ENCODE data around the gene EFHC1. TPM values are rescaled to one million over a fixed set of nuclear protein-coding genes. Genes with fewer than 3 reads are reported as not detected.

Gene EFHC1
- total RNA-seq, 1 experiment from 2014 or later: 13.2 TPM

- H3K9me3 ChIP-seq (ENCODE audit: control insufficient read depth, low read depth, low read length): no peaks in the 10 kb centered on the region
- H2AK5ac ChIP-seq (ENCODE audit: insufficient read length, low read length): no peak overlapping the region
- H3K4me3 Mint-ChIP-seq: no peak overlapping the region
- peaks cover 7% of the 10 kb centered on the region; the same call in 1 of the 2 replicates for H3K79me2 ChIP-seq (ENCODE audit: insufficient read depth, low read length)
- no peaks in the 10 kb centered on the region for H3K23me2 ChIP-seq (ENCODE audit: insufficient read length, low read depth, low read length, poor library complexity, severe bottlenecking)
- no peak overlapping the region for H3K23ac ChIP-seq (ENCODE audit: insufficient read length, low read depth, low read length)
- no peak overlapping the region for H2BK20ac ChIP-seq (ENCODE audit: low read depth, low read length, poor library complexity, severe bottlenecking)
- H3K27me3 ChIP-seq (ENCODE audit: insufficient read depth, low read length): no peaks in the 10 kb centered on the region
- no peak overlapping the region for H3K27ac ChIP-seq (ENCODE audit: insufficient read length, low read depth, low read length)
- no CpG with 5 or more reads among the region's 3 CpGs for WGBS (ENCODE audit: extremely low coverage, insufficient read length, low lambda C conversion rate)
- no peak overlapping the region for H3K4me2 ChIP-seq (ENCODE audit: insufficient read depth, insufficient read length, low read length)
- DNase-seq: no peak
- no peaks in the 10 kb centered on the region; the same call in 1 of the 2 replicates for H3K27me3 Mint-ChIP-seq (ENCODE audit: low read depth)
- H2BK12ac ChIP-seq (ENCODE audit: insufficient read length, low read depth, low read length): no peak overlapping the region
- H3K56ac ChIP-seq (ENCODE audit: insufficient read length, low read depth, low read length): no peak overlapping the region
- H3K27ac Mint-ChIP-seq: no peak overlapping the region; a peak in 1 of 7 replicates
- H3K4me1 Mint-ChIP-seq: peaks cover 57 to 60% of the 10 kb centered on the region in 2 experiments
- H3T11ph ChIP-seq (ENCODE audit: low read length): no peak overlapping the region
- no peak overlapping the region for H3K18ac ChIP-seq (ENCODE audit: insufficient read length, low read depth, low read length)
- no peak overlapping the region for H2AFZ ChIP-seq (ENCODE audit: low read length)
- no peak overlapping the region for H4K8ac ChIP-seq (replicated peaks; ENCODE audit: insufficient read length, low read depth, low read length)
- H4K5ac ChIP-seq (ENCODE audit: insufficient read length, low read depth, low read length): no peak overlapping the region
- no peak overlapping the region for H2BK15ac ChIP-seq (ENCODE audit: low read depth, low read length)
- no peak overlapping the region for H3K14ac ChIP-seq (ENCODE audit: insufficient read depth, low read length)
- no peak overlapping the region for H3K4ac ChIP-seq (ENCODE audit: low read depth, low read length)
- no peak overlapping the region for H3K9ac ChIP-seq (ENCODE audit: extremely low read depth, insufficient read length, low read length)
- H3K4me1 ChIP-seq (ENCODE audit: insufficient read depth, low read length): peaks cover 5% of the 10 kb centered on the region; the same call in 1 of the 2 replicates
- H3K79me1 ChIP-seq (ENCODE audit: insufficient read depth, low read depth, low read length, poor library complexity, severe bottlenecking): peaks cover 6% of the 10 kb centered on the region
- H2BK5ac ChIP-seq (ENCODE audit: insufficient read length, low read length): no peak overlapping the region
- H3K9me3 Mint-ChIP-seq: no peaks in the 10 kb centered on the region
- H4K20me1 ChIP-seq (ENCODE audit: control insufficient read depth, insufficient read depth, insufficient read length): peaks cover 2% of the 10 kb centered on the region
- H3K36me3 Mint-ChIP-seq (ENCODE audit: insufficient read depth in 1 of 3, low read depth in 3 of 3): no peaks in the 10 kb centered on the region
- TF ChIP-seq, protein P1, sequence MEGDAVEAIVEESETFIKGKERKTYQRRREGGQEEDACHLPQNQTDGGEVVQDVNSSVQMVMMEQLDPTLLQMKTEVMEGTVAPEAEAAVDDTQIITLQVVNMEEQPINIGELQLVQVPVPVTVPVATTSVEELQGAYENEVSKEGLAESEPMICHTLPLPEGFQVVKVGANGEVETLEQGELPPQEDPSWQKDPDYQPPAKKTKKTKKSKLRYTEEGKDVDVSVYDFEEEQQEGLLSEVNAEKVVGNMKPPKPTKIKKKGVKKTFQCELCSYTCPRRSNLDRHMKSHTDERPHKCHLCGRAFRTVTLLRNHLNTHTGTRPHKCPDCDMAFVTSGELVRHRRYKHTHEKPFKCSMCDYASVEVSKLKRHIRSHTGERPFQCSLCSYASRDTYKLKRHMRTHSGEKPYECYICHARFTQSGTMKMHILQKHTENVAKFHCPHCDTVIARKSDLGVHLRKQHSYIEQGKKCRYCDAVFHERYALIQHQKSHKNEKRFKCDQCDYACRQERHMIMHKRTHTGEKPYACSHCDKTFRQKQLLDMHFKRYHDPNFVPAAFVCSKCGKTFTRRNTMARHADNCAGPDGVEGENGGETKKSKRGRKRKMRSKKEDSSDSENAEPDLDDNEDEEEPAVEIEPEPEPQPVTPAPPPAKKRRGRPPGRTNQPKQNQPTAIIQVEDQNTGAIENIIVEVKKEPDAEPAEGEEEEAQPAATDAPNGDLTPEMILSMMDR (conservative IDR thresholded peaks at IDR 0.05): no peak
- no peak overlapping the region for H4K91ac ChIP-seq (ENCODE audit: insufficient read length, low read depth, low read length)
- no peak overlapping the region for H2BK120ac ChIP-seq (ENCODE audit: low read depth, low read length, poor library complexity, severe bottlenecking)
Measured at GRCh38 chr6:52566853-52567279, 146.7 kb downstream of the EFHC1 start.

All from H9 (cell line).